Amniotic stem cell (primary cell): ENCODE data around the gene MRPL57.
"Not testable (repeated sequence)": the region's sequence is repeated elsewhere in the genome, so short reads cannot be mapped to it uniquely, and the experiment has no call there.

Experiments
- DNase-seq: peaks from one replicate; lab custom pipeline; 2025; lab: John Stamatoyannopoulos, UW

Gene MRPL57

DNA sequence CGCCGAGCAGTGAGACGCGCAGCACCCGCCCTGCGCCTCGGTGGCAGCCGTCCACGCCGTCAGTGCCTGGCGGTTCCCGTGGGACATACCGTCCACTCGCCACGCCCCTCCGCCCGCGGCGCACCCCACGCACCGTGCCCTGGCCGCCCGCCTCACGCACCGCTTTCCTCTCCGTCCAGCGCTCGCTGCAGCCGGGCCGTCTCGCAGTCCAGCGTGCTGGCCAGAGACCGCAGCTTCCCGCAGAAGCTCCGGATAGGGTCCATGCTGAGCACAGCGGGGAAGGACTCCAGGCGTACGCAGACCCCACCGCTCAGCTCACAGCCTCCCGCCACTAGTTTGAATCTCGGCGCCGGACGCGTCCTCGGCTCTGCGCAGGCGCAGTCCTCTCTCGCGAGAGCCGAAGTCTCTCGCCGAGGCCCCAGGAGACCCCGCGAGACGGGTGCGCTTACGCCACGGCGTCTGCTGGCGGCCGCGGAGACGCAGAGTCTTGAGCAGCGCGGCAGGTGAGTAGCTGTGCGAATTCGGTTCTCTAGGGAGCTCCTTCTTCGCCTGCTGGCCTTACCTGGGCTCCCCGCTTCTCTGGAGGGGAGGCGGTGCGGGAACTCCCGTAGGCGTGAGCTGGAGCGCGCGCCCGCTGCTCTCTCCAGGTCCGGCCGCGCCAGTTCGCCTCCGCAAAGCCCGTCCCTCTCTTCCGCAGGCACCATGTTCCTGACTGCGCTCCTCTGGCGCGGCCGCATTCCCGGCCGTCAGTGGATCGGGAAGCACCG, at the start of gene MRPL57, which contains the start of gene SKA3:
Gene MRPL57 (plus strand): TSS at position 444 of the 767 bp plus-strand sequence. CDS start 259 bp downstream, at position 703.
Gene SKA3 (minus strand): TSS at position 338 of the 767 bp plus-strand sequence. CDS start 75 bp downstream, at position 263.
- DNase-seq, result peak; percentile 65

DNA sequence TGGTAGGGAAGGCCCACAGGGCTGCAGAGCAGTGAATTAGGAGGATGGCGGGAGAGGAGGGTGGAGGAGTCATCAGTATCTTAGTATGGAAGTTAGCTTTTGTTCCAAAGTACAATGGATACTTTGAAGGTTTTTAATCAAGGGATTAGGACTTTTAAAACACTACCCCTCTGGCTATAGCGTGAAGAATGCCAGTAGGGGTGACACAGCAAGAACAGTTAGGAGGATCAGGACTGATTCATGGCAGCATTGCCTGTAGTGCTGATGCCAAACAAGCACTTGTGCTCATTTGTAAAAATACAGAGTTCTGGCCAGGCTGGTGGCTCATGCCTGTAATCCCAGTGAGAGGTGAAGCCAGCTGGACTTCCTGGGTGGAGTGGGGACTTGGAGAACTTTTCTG, 46.3 kb upstream of the MRPL57 start:
- no peak for DNase-seq

DNA sequence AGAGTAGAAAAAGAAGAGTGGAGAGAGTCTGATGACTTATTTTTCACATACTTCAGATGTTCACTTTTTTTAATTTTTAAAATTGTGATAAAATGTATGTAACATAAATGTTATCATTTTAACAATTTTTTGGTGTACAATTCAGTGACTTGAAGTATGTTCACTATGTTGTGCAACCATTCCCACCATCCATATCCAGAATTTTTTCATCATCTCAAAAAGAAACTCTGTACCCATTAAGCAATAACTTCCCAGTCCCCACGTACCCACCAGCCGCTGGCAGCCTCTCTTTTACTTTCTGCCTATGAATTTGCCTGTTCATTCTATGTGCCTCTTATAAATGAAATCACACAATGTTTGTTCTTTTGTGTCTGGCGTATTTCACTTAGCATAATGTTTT, 43.4 kb upstream of the MRPL57 start:
- no peak for DNase-seq

DNA sequence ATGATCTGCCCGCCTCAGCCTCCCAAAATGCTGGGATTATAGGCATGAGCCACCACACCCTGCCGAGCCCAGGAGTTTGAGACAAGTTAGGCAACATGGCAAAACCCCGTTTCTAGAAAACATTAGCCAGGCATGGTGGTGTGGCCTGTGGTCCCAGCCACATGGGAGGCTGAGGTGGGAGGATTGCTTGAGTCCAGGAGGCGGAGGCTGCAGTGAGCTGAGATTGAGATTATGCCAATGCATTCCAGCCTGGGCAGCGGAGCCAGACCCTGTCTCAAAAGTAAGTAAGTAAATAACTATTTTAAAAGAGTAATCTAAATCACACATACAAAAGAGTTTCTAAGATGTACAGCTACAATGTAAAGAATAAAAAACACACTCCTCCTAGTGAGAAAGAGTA, 42.0 kb upstream of the MRPL57 start:
- no peak for DNase-seq

DNA sequence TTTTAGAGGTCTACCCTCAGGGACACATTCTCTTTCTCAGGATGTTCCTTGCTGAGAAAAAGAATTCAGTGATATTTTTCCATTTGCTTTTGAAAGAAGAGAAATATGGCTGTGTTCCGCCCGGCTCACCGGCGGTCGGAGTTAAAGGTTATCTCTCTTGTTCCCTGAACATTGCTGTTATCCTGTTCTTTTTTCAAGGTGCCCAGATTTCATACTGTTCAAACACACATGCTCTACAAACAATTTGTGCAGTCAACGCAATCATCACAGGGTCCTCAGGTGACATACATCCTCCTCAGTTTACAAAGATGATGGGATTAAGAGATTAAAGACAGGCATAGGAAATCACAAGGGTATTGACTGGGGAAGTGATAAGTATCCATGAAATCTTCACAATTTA, 40.6 kb upstream of the MRPL57 start:
- not testable (repeated sequence) for DNase-seq

DNA sequence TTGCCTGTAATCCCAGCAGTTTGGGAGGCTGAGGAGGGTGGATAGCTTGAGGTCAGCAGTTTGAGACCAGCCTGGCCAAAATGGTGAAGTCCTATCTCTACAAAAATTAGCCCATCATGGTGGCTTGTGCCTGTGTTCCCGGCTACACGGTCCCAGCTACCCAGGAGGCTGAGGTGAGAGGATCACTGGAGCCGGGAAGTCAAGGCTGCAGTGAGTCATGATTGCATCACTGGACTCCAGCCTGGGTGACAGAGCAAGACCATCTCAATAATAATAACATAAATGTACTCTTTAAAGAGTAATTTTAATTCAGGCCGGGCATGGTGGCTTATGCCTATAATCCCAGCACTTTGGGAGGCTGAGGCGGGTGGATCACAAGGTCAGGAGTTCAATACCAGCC, 38.8 kb upstream of the MRPL57 start:
- no peak for DNase-seq

DNA sequence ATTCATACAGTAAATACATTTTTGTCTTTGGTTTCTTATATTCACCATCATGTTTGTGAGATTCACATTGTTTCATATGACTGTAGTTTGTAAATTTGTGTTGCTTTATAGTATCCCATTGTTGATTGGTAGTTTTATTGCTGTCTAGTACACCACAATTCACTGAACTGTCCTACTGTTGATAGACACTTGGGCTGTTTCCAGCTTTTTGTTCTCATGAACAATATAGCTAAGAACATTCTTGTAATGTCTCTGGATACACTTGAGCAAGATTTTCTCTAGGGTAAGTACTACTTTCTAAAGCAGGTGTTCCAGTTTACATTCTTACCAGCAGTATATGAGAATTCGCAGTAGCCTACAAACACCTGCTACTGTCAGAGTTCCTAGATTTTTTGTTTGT, 37.9 kb upstream of the MRPL57 start:
- no peak for DNase-seq

DNA sequence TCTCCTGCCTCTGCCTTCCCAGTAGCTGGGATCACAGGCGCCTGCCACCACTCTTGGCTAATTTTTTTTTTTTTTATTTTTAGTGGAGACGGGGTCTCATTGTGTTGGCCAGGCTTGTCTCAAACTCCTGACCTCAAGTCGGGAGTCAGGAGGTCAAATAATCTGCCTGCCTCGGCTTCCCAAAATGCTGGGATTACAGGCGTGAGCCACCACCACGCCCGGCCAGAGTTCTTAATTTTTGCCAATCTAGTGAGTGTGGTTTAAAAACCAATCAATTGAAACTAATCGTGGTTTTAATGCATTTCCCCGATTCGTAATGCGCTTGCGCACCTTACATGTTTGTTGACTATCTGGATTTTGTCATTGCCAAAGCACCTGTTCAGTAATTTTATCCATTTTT, 37.1 kb upstream of the MRPL57 start:
- no peak for DNase-seq

DNA sequence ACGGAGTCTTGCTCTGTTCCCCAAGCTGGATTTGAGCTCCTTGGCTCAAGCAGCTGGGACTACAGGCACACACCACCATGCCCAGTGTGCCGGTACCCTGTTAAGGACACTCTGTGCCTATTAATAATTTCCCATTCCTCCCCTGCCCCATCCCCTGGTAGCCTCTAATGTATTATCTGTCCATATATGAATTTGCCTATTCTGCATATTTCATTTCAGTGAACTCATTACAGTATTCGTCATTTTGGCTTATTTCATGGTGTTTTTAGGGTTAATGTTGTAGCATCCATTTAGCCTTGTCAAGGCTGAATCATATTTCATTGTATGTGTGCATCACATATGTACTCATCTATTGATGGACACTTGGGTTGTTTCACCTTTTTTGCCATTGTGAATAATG, 33.7 kb upstream of the MRPL57 start:
- DNase-seq, result no peak

DNA sequence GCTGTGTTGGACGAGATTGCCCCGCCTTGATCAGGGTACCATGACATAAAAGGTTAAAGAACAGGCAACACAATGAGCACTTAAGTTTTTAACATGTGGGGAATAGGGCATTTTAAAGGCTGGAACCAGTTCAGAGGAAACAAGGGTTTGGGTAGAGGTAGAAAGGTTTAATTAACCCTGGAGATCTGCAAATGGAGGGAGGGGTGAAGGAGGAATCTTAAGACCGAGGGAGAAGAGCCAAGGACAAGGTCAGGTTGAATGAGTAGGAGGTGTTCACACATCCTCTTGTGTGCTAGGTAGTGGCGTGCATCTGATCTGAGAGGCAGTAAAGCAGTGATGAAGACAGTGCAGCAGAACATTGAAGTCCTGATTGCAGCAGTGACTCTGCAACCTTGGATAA, 28.6 kb upstream of the MRPL57 start:
- no peak for DNase-seq

DNA sequence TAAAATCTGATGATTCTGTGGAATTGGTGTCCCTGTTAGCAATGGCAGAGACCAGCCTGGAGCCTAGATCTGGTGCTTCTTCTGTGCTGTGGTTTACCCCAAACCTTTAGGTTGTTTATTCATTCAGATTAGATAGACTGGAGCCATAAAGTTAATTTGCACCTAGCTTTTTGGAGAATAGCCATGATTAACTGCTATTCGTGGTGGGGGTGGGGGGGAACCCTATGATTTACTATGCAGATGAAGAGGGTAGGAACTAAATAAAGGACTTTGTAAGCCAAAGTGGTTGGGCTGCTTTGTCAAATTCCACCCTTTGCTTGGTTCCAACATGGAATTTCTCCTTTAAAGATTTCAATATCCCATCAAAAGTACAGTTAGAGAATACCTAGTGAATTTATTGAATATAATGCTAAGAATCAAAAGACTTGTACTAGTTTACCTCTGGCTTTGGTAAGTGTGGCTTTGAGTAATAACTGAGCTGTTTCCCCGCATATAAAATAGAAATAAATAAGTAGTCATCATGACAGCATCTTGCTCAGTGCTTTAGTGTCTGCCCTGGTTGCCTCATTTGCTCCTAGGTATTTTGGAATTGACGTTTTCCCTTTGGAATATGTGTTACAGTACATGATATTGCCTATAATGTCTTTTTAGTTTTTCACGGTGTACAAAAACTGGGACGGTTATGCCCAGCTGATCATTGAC, 27.8 kb upstream of the MRPL57 start:
- DNase-seq, result no peak

DNA sequence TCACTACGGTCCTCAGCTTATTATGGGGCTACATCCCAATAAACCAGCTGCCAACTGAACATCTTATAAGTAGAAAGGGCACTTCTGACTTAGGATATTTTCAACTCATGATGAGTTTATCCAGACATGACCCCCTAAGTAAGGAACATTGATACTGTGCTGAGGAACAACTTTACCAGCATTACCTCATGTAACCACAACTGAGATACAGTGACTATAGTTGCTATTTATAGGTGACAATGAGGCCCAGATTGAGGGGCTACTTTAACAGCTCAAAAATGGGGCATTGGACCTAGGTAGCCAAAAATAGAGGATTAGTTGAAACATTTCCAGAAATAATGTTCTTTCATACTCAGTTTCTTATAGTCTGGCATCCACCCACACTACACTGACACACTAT, 26.9 kb upstream of the MRPL57 start:
- no peak for DNase-seq

DNA sequence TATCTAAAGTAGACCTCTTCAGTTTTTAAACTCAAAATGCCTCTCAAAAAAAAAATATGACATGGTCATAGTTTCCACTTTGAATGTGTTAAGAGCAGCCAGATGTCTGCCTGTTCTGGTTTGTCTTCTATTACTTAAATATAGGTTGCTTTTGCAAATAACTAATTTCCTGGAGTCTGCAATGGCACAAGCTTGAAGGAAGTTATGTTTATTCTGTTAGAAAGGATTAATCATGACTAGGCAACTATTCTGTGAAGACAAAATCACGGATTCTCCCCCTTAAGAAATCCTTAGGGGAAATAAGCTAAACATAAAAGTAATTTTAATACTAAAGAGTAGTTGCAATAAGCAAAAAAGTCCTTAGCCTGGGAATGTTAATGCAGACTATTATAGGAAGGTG, 26.4 kb upstream of the MRPL57 start:
- DNase-seq, result no peak

DNA sequence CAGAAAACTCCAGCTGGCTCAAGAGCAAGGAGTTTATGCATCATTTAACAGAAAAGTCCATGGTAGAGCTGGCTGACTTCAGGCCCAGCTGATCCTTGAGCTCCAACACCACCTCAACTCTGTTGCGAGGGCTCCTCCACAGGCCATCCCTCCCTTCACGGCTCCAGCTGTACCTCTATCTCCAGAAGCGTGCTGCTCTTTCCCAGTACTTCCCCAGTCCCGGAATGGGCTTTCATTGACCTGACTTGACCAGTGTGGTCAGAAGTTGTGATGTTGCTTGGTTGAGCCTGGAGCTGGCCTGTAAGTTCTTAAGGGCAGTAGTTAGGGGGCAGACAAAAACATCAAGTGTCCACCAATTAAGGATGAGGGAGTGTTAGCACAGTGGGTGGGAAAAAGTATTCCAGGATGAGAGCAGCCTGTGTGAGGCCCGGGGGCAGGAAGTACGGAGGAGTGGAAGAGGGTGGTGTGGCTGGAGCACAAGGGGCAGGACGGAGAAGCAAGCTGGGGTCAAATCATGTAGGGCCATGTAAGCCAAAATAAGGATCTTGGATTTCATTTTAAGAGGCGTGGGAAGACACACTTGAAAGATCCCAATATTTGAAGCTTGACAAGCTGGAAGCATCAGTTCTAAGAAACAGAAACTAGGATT, 24.1 kb upstream of the MRPL57 start:
- no peak for DNase-seq

DNA sequence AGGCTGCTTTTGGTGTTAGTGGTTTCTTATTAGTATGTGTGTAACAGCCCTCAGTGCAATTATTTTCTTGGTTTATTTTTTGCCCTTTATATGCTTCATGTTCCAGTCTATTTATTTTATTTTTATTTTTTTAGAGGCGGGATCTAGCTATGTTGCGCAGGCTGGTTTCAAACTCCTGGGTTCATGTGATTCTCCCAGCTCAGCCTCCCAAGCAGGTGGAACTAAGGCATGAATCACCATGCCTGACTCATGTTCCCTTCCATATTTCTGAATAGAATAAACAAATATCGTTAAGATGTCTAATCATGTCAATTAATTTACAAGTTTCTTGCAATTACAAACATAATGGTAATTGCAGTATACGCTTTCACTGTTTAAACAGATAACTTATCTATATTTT, 11.8 kb upstream of the MRPL57 start:
- DNase-seq, result no peak

DNA sequence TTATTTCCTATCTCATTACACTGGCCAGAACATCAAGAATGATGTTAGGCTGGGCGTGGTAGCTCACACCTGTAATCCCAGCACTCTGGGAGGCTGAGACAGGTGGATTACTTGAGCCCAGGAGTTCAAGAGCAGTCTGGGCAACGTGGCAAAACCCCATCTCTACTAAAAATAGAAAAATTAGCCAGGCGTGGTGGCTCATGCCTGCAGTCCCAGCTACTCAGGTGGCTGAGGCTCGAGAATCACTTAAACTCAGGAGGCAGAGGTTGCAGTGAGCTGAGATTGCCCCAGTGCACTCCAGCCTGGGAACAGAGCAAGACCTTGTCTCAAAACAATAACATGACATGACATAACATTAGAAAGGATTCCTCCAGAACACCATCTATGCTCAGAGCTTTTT, 10.9 kb upstream of the MRPL57 start:
- DNase-seq, result not testable (repeated sequence)

DNA sequence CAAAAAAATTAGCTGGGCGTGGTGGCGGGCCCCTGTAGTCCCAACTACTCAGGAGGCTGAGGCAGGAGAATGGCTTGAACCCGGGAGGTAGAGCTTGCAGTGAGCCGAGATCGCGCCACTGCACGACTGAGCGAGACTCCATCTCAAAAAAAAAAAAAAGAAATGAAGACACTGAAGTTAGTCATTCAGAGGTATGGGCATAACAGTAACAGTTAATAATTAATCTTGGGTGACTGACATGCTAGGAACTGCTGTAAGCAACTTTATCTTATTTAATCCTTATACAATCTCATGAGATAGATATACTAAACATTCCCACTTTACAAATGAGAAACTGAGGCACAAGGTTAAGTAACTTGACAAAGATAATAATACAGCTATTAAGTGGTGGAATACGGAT, 5.0 kb upstream of the MRPL57 start:
- no peak for DNase-seq

DNA sequence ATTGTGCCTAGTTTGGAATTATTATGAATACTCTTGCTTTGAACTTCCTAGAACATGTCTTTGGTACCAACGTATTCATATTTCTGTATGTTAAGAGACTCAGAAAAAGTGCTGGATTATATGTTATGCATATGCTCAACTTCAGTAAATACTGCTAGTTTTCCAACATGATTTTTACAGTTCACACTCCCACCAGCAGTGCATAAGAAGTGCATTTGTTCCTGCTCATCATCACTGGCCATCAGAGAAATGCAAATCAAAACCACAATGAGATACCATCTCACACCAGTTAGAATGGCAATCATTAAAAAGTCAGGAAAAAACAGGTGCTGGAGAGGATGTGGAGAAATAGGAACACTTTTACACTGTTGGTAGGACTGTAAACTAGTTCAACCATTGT, 2.7 kb upstream of the MRPL57 start:
- not testable (repeated sequence) for DNase-seq

DNA sequence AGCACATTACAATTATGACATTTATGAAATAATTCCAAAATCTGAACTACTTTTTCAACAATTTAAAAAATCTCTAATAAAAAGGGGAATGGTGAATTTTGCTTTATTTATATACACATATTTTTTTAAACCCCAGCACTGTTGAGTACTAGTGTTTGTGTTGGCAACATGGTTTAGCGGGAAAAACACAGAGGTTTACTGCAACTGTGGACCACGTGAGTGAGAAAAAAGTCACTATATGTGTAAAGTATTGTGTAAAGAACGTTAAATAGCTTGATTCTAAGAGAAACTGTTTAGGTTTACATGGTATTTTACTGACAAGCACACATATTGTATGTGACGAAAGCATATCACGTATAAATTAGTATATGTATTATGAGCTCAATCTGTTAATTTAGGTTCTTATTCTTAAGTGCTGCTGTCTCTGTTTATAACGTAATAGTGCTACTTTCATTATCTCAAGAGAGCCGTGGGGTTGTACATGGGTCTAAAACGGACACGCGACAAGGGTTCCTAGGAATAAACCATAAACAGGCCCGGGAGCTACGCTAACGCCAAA, 723 bp upstream of the MRPL57 start:
- DNase-seq, result no peak

DNA sequence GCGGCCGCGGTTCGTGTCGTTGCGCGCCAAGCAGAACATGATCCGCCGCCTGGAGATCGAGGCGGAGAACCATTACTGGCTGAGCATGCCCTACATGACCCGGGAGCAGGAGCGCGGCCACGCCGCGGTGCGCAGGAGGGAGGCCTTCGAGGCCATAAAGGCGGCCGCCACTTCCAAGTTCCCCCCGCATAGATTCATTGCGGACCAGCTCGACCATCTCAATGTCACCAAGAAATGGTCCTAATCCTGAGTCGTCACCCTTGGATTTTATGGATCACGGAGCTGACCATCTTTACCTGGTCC, 475 bp downstream of the MRPL57 start:
- DNase-seq, result no peak

DNA sequence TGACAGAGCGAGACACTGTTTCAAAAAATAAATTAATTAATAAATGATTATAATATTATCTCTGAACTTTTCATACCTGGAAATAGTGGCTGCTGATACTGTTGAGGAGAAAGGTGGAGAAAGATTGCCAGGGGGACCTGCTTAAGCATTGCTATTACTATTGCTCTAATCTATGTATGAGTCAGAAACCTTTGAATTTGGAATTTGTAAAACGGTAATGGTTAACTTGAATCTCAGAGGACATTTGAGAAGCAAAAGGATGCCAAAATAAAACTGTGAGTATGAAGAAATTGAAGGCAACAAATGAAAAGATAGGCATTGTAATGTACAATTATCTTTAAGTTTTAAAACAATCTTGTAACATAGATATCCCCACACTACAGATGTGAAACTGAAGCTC, 5.2 kb downstream of the MRPL57 start:
- no peak for DNase-seq

DNA sequence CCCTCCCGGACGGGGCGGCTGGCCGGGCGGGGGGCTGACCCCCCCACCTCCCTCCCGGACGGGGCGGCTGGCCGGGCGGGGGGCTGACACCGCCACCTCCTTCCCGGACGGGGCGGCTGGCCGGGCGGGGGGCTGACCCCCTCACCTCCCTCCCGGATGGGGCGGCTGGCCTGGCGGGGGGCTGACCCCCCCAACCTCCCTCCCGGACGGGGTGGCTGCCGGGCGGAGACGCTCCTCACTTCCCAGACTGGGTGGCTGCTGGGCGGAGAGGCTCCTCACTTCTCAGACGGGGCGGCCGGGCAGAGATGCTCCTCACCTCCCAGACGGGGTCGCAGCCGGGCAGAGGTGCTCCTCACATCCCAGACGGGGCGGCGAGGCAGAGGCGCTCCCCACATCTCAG, 10.0 kb downstream of the MRPL57 start:
- DNase-seq, result not testable (repeated sequence)

DNA sequence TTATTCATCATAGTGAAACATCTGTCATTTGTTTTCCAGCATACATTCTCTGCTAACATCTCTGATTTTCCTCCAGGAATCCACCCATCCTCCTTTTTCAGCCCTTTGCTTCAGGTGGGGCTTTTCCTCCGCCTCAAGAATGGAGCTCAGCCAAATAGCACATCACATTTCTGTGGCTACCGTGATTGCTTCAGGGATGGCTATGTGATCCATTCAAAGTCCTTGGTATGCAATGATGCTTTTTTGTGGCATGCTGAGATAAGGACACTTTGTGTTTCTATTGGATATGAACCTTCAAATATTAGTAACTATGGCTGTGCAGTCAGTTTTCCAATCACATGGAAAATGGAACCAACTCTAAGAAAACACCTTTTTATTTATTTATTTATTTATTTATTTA, 18.3 kb downstream of the MRPL57 start:
- not testable (repeated sequence) for DNase-seq
